HG03060 (cell line): ENCODE results near the gene AGBL1.

ENCODE experiments used
- ATAC-seq: cut with Tn5 transposase; IDR thresholded peaks from one replicate; pipeline ENCODE4 v1.9.1; 2021; ENCODE audit warnings: low read depth, moderate number of reproducible peaks; ENCODE audit not compliant: unreplicated experiment

Gene AGBL1

DNA sequence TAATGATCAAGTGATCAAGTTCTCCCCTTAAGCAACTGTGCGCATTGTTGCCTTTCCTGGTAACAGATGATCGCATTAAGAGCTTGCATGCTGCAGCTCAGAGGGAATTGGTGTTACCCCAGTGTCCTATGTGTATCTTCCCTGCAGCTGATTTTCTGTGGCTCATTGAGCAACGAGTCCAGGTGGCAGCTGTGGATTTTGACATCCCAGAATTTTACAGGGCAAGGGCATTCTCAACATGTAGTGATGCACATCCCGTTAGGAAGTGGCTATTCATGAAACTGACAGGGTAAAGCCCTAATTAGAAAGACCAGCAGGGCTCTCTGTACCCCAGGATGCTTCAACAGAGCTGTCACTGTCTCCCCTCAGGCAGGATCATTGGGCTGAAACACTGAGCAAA, 232.8 kb downstream of the AGBL1 start:
- no peak for ATAC-seq

DNA sequence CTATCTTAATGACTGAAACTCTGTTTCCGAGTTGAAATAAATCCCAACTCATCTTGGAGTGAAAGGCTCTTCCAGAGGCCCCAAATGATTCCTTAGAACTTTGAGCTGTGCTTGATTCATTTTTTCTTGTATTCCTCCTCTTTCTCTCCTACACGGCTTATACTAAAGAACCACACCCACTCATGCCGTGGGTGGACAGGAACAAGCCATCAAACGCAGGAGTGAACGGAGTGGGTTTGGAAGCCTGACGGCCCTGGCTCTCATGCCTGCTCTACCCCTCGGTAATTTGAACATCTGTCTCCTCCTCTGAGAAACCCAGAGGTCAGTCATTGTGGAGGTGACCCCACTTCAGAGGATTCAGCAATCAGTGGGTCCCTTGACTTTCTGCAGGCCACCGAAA, 236.5 kb downstream of the AGBL1 start:
- ATAC-seq, result no peak

DNA sequence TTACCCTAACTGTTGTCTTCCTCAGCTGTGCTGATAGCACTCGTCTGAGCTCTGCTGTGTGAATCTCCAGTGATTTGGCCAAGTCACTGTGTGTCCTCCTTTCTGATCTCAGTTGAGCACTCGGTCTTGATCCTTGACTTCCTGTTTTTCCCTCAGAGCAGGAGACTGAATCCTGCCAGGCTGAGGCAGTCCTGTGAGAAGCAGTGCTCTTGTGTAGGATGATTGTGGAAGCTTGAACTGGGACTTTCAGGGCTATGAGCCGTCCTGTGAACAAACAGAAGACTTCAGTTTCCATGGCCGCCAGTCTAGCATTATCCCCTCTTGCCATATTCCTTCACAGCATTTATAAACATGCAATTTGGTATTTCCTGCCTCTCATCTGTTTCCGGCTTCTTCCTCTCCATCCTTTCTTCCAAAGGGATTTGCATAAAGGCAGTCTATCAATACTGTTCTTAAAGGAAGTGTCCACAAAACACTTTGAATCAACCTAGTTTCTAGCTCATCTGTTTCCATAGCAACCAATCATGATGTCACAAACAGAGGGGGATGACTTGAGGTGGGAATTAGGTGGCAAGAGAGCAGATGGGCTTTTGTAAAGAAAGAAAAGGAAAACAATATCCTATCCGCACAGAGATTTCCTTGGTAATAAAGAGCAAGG, 237.2 kb downstream of the AGBL1 start:
- no peak for ATAC-seq

DNA sequence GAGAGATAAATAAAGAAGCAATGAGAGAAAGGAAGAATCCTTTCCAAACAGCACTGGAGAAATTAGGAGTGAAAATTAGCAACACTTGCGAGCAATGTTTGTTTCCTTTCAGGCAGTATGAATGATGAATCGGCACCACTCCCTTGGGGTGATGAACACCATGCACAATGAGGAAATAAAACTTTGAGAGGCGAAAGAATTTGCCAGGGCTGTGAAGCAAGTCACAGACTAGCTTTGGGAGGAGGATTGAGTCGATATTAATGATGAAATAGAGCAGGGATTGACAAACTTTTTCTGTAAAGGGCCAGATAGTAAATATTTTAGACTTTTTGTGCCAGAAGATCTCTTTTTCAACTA, 237.7 kb downstream of the AGBL1 start:
- ATAC-seq, result no peak

DNA sequence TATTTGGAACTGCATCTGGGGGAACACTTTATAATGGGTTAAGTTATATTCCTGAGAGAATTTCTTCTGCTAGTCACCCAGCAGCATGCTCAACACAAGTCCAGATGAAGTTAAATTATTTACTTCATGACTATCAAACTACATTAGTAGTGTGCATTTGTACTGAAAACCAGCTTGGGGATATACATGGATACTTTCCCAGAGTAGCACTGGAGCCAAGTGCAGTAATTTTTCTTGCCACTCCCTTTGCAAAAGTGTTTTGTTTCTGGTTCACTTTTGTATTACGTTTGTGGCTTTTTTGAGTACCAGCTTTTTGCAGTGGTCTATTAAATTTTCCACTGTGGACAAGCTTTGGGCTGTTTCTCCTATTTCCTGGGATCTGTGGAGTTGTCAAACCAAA, 243.0 kb downstream of the AGBL1 start:
- ATAC-seq, result no peak

DNA sequence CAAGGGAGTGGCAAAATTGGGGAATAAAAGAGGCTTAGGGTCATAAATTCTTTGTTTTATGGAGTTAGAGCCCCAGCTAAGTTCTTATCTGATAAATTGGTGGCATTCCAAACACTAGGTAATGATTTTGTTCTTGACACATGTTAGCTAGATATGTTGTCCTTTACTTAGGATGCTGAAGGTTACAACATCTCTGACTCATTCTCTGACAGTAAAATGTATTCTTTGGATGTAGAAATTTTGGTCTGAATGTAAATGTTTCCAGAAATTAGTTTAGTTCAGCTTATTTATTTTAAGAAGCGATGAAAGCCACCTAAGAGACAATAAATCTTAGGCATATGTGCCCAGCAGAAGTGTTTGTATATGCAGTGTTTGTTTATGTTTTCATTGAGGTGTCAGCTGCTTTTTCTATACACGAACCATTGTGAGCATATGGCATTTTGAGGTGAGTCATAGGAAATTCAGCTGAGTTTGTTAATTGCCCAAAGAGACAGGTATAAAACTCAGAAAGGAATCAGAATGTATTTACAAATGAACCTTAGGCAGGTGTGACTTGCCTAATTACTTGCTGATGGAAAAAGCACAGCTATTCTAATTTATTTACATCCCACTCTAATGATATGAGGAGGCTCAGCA, 247.7 kb downstream of the AGBL1 start:
- no peak for ATAC-seq

DNA sequence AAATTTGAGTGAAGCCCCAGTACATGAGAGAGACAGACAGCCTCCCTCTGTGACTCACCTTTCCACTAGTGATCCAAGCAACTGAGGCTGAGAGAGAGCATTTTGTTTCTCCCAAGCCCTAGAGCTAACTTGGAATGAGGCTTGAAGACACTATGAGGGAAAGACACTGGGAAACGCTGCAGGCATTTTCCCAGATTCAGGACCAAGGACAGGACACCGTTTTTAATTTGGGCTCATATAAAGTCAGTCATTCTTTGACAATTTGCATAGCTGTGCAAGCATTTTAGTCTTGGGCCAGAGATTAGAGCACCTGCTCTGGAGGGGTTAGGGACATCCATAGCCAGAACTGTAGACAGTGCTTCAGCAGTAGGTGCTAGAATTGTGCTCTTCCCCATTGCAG, 249.0 kb downstream of the AGBL1 start:
- no peak for ATAC-seq

DNA sequence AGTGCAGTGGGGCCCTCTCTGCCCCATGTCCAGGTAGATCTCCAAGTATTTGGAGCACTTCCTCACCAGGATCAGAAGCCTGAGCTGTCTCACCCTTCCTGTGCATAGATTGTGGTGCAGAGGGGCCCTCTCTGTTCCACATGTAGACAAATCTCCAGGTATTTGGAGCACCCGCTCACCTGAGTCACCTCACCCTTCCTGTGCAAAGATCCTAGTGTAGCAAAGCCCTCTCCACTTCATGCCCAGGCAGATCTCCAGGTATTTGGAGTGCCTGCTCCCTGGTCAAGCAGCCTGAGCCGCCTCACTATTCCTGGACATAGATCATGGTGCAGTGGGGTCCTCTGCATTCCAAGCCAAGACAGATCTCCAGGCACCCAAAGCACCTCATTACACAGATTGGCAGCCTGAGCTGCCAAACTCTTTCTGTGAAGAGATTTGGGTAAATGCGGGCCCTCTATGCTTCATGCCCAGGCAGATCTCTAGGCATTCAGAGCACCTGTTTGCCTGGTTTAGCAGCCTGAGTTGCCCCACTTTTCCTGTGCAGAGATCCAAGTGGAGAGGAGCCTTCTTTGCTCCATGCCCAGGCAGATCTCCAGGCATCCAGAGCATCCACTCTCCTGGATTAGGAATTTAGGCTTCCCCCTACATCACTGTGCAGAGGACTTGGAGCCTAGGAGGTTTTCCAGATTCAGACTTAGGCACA, 249.8 kb downstream of the AGBL1 start:
- no peak for ATAC-seq

DNA sequence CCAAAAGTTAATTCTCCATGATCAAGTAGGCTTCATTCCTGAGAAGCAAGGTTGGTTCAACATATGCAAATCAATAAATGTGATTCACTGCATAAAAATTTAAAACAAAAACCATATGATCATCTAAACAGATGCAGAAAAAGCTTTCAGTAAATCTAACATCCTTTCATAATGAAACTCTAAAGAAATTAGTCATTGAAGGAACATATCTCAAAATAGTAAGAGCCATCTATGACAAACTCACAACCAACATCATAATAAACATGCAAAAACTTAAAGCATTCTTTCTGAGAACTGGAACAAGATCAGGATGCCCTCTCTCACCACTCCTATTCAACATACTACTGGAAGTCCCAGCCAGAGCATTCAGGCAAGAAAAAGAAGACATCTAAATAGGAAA, 254.1 kb downstream of the AGBL1 start:
- ATAC-seq, result no peak

DNA sequence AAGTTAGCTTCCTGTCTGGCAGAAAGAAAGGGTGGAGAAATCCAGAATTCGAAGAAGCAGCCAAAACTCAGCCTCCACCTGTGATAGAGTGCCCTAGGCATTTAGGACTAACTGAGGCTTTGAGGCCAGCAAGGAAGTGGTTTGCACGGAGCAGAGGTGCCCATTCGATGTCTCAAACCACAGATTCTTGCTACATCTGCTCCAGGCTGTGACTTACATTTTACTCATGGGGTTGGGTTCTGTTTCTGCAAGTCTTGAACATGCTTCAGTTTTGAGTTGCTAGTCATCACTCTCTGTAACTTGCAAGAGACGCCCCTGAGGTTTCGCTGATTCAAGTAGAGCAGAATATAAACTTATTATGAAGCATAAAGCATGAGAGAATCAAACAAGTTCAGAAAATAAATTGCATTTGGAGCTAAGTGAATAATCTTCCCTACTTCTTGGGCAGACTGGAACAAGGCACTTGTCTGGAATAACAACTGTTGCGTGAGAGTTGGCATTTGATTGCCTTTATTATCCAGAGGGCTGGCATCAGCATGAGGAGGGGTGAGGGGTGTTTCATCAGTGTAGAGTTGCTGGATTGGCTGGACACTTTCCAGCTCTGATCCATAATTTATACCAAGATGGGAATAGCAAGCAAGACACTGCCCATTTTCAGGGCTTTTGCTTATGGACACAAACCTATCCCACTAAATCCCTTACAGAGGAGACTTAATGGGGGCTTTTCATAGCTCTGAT, 256.5 kb downstream of the AGBL1 start:
- ATAC-seq, result no peak

DNA sequence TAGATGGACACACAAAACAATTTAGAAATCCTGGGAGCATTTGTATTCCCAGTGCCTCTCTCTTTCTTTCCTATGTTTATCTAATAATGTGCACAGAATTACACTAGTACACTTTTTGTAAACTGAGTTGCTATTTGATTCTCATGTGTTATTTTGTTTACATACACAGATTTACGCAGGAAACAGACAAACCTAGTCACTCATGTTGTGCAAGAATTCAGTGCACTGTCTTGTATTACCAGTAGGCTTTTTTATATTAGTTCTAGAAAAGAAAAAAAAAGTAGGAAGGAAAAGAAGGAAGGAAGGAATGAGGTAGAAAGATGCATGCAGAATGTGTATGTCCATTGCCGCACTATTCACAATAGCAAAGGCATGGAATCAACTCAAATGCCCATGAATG, 257.4 kb downstream of the AGBL1 start:
- ATAC-seq, result no peak

DNA sequence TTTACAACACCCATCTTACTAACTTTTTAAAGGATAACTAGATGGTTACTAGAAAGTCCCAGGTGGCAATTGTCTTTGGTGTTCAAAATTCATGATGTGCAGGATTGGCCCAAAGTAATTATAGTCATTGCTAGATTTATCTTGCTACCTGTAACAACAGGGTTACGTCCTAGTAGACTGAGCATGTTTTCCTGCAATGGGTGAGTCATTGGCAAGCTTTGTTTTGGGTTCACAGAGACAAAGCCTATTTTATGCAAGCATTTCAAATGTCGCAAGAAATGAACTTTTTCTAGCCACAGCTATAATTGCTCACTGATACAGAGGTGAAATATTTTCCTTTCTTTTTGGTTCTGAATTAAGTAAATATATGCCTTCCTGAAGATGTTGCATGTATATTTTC, 267.6 kb downstream of the AGBL1 start:
- no peak for ATAC-seq

DNA sequence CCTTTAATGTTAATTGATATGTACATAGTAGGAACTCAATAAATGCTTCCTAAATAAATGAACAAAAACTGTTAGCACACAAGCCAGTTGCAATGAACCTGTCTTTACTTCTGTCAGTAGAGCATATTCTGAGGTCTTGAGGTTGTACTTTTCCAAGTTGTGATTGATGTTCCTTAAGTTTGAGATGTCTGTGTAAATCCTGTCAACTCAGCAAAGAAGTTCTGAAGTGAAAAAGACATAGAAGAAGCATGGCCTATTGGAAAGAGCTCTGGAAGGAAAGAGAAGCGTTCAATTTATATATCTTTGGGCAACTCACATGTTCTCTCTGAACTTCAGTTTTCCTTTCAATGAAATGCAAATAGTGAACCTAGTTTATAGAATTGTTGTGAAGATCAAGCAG, 269.9 kb downstream of the AGBL1 start:
- ATAC-seq, result no peak

DNA sequence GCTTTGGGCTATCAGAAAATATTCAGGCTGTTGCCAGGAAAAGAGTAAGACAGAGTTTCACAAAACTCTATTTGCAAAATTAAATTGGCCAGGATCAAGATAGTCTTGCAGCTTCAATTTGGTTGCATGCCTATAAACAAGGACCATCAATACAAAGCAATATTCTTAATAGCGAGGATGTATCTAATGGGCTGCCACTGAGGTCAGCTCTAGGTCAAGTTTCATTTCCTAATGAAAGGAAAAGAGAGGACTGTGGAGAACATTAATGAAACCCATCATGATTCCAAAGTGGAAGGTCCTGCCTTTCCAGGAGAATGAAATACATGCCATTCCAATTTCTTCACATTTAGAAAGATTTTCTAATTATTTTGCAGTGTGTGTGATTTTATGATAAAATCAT, 273.5 kb downstream of the AGBL1 start:
- ATAC-seq, result no peak

DNA sequence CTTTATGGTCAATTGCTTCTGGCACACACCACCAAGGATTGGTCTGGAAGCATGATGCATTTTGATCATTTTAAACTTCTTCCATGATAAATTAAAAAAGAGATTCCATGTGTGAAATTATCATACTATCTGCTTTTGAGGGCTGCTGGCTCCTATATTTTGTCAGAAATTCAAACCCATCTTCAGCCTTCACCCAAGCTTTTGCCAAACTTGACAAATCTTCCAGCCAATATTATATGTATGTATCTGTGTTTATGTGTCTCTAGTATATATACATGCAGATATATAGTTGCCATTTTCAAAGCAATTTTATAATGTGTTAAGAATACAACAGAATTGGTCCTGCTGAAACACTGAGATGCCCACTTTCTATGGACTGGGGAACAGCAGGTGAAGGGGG, 275.7 kb downstream of the AGBL1 start:
- ATAC-seq, result no peak

DNA sequence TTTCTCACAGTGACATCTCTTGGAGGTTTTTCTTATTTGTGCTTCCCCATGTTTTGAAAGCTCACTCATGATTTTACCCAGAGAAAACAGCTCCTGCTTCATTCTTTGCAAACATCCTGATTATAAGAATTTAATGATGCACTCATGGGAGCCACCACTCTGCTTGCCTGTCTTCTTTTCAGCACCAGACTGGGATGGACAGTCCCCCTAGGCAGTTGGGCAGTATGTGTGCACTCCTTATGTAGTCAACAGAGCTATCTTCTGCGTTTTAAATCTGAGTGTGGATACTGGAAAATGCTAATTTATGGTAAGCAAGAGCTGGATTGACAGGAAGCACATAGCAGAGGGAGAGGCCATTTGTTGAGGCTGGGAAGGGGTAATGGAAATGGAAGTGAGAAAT, 276.1 kb downstream of the AGBL1 start:
- no peak for ATAC-seq

DNA sequence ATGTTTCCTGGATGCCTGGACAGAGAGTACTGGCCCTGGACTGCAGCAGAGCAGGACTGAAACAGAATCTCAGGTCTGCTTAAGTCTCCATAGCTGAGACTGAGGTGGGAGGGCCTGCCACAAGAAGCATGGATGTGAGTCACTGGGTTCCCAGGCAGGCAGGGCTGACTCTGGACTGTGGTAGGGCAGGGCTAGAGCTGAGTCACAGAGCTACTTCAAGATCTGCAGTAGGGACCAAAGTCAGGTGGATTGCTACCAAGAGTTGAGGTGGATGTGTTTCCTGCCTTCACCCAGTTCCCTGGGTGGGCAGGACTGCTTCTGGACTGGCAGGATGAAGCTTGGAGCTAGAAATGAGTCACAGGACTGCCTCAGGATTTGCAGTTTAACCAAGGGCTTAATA, 282.9 kb downstream of the AGBL1 start:
- no peak for ATAC-seq

DNA sequence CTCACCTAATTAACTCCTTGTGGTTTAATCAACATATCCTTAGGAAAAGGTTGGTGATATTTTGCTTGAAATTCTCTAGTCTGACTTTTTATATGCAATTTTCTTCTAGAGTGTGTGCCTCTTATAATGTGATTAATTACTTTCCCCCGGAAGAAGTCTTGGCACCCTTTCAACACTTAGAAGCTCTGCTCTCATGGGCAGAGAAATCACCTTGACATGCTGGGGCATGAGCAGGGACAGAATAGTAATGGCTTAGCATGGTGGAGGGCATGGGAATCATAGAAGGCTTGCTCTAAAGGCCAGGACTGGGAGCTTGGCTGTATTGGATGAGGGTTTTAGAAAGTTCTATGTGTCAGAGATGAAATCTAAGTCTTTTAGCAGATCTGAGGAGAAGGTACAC, 293.5 kb downstream of the AGBL1 start:
- ATAC-seq, result no peak

DNA sequence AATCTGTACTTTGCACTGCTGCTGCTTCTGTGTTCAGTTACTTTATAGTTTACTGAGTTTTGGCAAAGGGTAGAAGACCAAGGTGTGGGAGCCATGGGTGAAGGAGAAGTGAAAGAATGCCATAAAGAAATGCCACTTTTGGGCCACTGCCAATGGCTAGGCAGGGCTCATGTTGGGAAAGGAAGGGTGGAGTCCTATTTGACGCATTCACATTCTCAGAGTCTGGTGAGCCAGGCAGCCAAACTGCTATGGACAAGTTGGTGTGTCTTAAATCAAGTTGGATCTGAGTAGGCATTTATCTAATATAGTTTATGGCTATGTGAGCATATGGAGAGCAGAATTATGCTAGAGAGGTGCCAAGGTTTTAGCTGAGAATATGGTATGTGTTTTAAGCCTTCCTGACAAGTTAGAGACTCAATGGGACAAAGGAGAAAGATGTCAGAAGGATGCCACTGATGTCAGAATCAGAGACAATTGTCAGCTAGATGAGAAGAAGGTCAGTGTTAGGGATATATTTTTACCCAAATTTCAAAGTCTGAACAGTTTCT, 296.1 kb downstream of the AGBL1 start:
- ATAC-seq, result no peak

DNA sequence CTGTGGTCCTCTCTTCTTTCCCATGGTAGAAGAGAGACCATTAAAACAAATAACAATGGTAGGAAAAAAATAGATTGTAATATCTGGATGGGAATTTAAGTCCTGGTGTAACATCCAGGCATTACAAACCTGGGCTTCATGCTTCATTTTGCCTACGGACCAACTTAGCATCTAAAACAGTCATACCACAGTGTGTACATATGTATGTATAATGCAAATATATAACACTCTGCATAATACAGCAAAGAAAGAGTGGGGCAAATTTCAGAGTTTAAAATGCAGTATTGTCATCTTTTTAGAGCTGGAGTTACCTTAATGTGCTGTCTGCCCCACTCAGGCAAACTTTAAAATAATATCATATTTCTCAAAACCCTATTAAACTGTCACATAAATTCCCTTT, 298.2 kb downstream of the AGBL1 start:
- no peak for ATAC-seq

DNA sequence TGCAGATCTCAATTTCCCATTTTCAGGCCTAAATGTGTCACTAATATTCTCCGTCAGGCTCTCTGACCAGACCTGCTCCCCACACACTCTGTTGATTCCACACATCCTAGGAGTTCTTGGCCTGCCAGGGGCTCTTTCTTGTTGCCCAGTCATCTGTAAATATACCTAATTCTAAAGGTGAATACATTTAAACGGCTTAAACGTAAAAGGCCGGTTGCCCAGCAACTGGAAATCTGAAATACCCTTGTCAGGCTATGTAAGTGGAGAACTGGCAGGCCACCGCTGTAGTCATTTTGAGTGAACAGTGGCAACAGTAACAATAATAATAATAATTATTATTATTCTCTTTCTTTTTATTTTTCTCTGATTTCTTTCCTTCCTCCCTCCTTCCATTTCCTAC, 302.7 kb downstream of the AGBL1 start:
- ATAC-seq, result no peak
